IMR-90 (cell line): ENCODE results near the gene SYT17.
"Not testable (repeated sequence)": the region's sequence is repeated elsewhere in the genome, so short reads cannot be mapped to it uniquely, and the experiment has no call there.

Experiments used
- BHLHE40 ChIP-seq: fragments of 150-350 bp; IDR thresholded peaks from 2 replicates; pipeline ENCODE4 v1.6.1; 2016; ENCODE audit warnings: mild to moderate bottlenecking, low read depth, low read length
- CHD1 ChIP-seq: IDR thresholded peaks from 2 replicates; pipeline ENCODE4 v1.6.1; 2012; ENCODE audit warnings: low read depth, low read length, improper control_type of control experiment
- MAFK ChIP-seq: IDR thresholded peaks from 2 replicates; pipeline ENCODE4 v1.6.1; 2012; ENCODE audit warnings: low read depth, low read length, improper control_type of control experiment
- MXI1 ChIP-seq: IDR thresholded peaks from 2 replicates; pipeline ENCODE4 v1.6.1; 2012; ENCODE audit warnings: low read depth, mild to moderate bottlenecking, low read length, moderate library complexity, borderline replicate concordance
- NFE2L2 ChIP-seq: fragments of 150-350 bp; IDR thresholded peaks from 2 replicates; pipeline ENCODE4 v1.6.1; 2016; ENCODE audit warnings: low read depth, mild to moderate bottlenecking, low read length
- POLR2A ChIP-seq: IDR thresholded peaks from 2 replicates; pipeline ENCODE4 v1.6.1; 2012; ENCODE audit warnings: mild to moderate bottlenecking, low read depth, low read length
- RAD21 ChIP-seq: IDR thresholded peaks from 2 replicates; pipeline ENCODE4 v1.6.1; 2012; ENCODE audit warnings: low read length, improper control_type of control experiment
- RFX5 ChIP-seq: IDR thresholded peaks from 2 replicates; pipeline ENCODE4 v1.8.0; 2012; ENCODE audit warnings: low read depth, mild to moderate bottlenecking, low read length, moderate library complexity
- TF ChIP-seq, protein P1 (sequence below): conservative IDR thresholded peaks from 2 replicates; pipeline ENCODE4 v1.5.1; 2012; ENCODE audit warnings: mild to moderate bottlenecking, low read depth, low read length, improper control_type of control experiment
- TF ChIP-seq, protein P2 (sequence below): fragments of 150-350 bp; IDR thresholded peaks from 2 replicates; pipeline ENCODE4 v1.6.1; 2016; ENCODE audit warnings: low read depth, mild to moderate bottlenecking, low read length, moderate library complexity, borderline replicate concordance

DNA sequence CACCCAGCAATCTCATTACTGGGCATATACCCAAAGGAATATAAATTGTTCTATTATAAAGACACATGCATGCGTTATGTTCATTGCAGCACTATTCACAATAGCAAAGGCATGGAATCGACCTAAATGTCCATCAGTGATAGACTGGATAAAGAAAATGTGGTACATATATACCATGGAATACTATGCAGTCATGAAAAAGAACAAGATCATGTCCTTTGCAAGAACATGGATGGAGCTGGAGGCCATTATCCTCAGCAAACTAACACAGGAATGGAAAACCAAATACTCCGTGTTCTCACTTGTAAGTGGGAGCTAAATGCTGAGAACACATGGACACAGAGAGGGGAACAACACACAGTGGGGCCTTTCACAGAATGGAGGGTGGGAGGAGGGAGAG is 19.9 kb downstream of the SYT17 start:
- TF ChIP-seq, protein P1, sequence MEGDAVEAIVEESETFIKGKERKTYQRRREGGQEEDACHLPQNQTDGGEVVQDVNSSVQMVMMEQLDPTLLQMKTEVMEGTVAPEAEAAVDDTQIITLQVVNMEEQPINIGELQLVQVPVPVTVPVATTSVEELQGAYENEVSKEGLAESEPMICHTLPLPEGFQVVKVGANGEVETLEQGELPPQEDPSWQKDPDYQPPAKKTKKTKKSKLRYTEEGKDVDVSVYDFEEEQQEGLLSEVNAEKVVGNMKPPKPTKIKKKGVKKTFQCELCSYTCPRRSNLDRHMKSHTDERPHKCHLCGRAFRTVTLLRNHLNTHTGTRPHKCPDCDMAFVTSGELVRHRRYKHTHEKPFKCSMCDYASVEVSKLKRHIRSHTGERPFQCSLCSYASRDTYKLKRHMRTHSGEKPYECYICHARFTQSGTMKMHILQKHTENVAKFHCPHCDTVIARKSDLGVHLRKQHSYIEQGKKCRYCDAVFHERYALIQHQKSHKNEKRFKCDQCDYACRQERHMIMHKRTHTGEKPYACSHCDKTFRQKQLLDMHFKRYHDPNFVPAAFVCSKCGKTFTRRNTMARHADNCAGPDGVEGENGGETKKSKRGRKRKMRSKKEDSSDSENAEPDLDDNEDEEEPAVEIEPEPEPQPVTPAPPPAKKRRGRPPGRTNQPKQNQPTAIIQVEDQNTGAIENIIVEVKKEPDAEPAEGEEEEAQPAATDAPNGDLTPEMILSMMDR = not testable (repeated sequence)
- TF ChIP-seq BHLHE40, POLR2A, RAD21, CHD1, NFE2L2, RFX5, MAFK, MXI1: not testable (repeated sequence)
- TF ChIP-seq, protein P2, sequence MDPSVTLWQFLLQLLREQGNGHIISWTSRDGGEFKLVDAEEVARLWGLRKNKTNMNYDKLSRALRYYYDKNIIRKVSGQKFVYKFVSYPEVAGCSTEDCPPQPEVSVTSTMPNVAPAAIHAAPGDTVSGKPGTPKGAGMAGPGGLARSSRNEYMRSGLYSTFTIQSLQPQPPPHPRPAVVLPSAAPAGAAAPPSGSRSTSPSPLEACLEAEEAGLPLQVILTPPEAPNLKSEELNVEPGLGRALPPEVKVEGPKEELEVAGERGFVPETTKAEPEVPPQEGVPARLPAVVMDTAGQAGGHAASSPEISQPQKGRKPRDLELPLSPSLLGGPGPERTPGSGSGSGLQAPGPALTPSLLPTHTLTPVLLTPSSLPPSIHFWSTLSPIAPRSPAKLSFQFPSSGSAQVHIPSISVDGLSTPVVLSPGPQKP = not testable (repeated sequence)
